CD4-positive, alpha-beta memory T cell (primary cell): ENCODE results near the gene TEKTIP1. TPM values are rescaled to one million over a fixed set of nuclear protein-coding genes. Genes with fewer than 3 reads are reported as not detected.

ENCODE experiments used
- CTCF ChIA-PET: fragments of 350-600 bp; sonication (Branson Sonifier 250); formaldehyde crosslinking; loops from one replicate; lab custom pipeline; 2021; ENCODE audit warnings: inconsistent platforms; ENCODE audit not compliant: partially characterized antibody; lab: Charles Lee
- POLR2A ChIA-PET: fragments of 350-600 bp; sonication (Branson Sonifier 250); formaldehyde crosslinking; loops from one replicate; lab custom pipeline; 2021; ENCODE audit not compliant: partially characterized antibody; lab: Charles Lee
- DNase-seq, 5 donors: peaks; one replicate each; pipeline versions ENCODE4 v3.0.0 to v3.0.0-alpha.2; 2020 to 2022; ENCODE audit warnings: mixed read lengths in 1 of 5
- H3K27ac ChIP-seq: one replicate; pipeline ENCODE4 v1.7.0; 2013; ENCODE audit warnings: low read depth, low read length
- H3K27me3 ChIP-seq: 2 replicates; pipeline ENCODE4 v1.7.0; 2013; ENCODE audit warnings: mild to moderate bottlenecking, low read length, moderate library complexity; ENCODE audit not compliant: insufficient read depth
- H3K36me3 ChIP-seq: 2 replicates; pipeline ENCODE4 v1.7.0; 2013; ENCODE audit warnings: mild to moderate bottlenecking, low read length, moderate library complexity; ENCODE audit not compliant: insufficient read depth
- H3K4me1 ChIP-seq: 2 replicates; pipeline ENCODE4 v1.7.0; 2013; ENCODE audit warnings: mild to moderate bottlenecking, low read length, moderate library complexity; ENCODE audit not compliant: insufficient read depth
- H3K4me3 ChIP-seq, 2 donors: one replicate each; pipeline ENCODE4 v1.7.0; 2013; ENCODE audit warnings: low read length in 2 of 2, mild to moderate bottlenecking in 1 of 2
- H3K9me3 ChIP-seq, 2 donors: one replicate each; pipeline ENCODE4 v1.7.0; 2013; ENCODE audit warnings: low read length in 2 of 2, control low read depth in 1 of 2; ENCODE audit not compliant: control insufficient read depth in 1 of 2
- H3K27ac Mint-ChIP-seq, 7 donors: one replicate each; pipeline ENCODE4 v1.8.0; 2020 to 2021; ENCODE audit warnings: mixed read lengths in 7 of 7, mild to moderate bottlenecking in 6 of 7, inconsistent platforms in 3 of 7, moderate library complexity in 3 of 7
- H3K27me3 Mint-ChIP-seq, 2 donors: one replicate each; pipeline ENCODE4 v1.8.0; 2020 to 2021; ENCODE audit warnings: mixed read lengths in 2 of 2
- H3K36me3 Mint-ChIP-seq, 2 donors: one replicate each; pipeline ENCODE4 v1.8.0; 2020 to 2021; ENCODE audit warnings: mixed read lengths in 2 of 2, inconsistent platforms in 1 of 2, mild to moderate bottlenecking in 1 of 2
- H3K4me1 Mint-ChIP-seq, 4 donors: one replicate each; pipeline ENCODE4 v1.8.0; 2020 to 2021; ENCODE audit warnings: mixed read lengths in 4 of 4, mild to moderate bottlenecking in 1 of 4
- H3K4me3 Mint-ChIP-seq, 8 donors: one replicate each; pipeline ENCODE4 v1.8.0; 2020 to 2021; ENCODE audit warnings: mixed read lengths in 8 of 8, mild to moderate bottlenecking in 7 of 8, moderate library complexity in 6 of 8, inconsistent platforms in 3 of 8
- H3K9me3 Mint-ChIP-seq, 8 donors: one replicate each; pipeline ENCODE4 v1.8.0; 2020 to 2021; ENCODE audit warnings: mixed read lengths in 8 of 8, mild to moderate bottlenecking in 5 of 8, inconsistent platforms in 3 of 8, moderate library complexity in 1 of 8
- intact Hi-C: fragments of 100-400 bp; cut with micrococcal nuclease; formaldehyde crosslinking; loops from one replicate; pipeline ENCODE4 v1.15.1; 2023
- polyA plus RNA-seq, 2 donors: library from polyadenylated mRNA; unstranded; fragments of 300-500 nt; fragmentation: Illumina TruSeq; gene quantifications; one replicate each; pipeline ENCODE4 v1.2.3, GENCODE V29; 2021
- total RNA-seq, 2 experiments: library from RNA; stranded (reverse); gene quantifications; one replicate each; pipeline ENCODE4 v1.2.3, GENCODE V29; 2021

TEKTIP1 gene
- total and polyA plus RNA-seq, 4 experiments from 2014 or later = 0.55 to 10.6 (median 8.1) TPM; not detected in 1

DNA sequence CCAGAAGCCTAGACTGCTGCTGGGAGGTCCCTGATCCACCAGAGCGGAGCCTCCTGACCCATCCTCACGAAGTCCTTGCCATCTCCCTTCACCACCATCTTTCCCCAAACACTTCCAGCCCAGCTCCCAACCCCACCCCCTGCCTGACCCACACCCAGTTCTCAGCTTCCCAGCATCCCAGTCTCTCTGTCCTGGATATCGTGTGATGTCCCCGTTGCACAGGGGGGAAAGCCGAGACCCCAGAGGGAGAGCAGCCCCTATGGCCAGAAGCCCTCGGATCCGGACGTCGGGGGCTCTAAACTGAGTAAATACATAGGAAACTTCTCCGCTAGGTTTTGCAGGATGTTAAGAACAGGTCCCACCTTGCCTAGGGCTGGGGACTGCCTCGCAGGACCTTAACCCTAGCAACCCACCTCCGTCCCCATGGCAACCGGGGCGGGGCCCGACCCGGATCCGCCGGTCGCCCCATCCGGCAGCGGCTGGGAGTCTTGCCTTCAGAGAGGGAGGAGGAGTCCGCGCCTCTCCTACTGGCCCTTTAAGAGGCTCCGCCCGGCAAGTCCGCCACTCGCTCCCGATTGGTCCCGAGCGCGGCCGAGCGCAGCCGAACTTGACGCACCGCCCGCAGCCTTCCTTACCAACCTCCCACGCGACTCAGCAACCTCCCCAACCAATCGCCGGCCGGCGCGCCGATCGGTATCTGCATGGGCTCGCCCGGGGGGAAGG lies 33.3 kb downstream of the TEKTIP1 start:
- intact Hi-C loops = loop anchor here (1.0 to 10.0 kb wide), 5 partner anchors 15 to 493 kb away; partner anchors contain the start of genes FZR1, MFSD12 and ZBTB7A
- Histone ChIP-seq H3K4me3 (peak overlapping the region; percentile 57 to 60), H3K27ac (peak overlapping the region; percentile 44), H3K9me3 (no peaks in the 10 kb centered on the region), H3K27me3 (no peaks in the 10 kb centered on the region), H3K36me3 (no peaks in the 10 kb centered on the region), H3K4me1 (peaks cover 15% of the 10 kb centered on the region)
- Mint-ChIP-seq H3K27ac (peak overlapping the region; percentile 33 to 92 (median 77)), H3K4me1 (peaks cover 5 to 23% (median 17%) of the 10 kb centered on the region in 4 donors), H3K36me3 (peaks cover 8 to 11% of the 10 kb centered on the region in 2 donors), H3K9me3 (no peaks in the 10 kb centered on the region), H3K4me3 (peak overlapping the region; percentile 75 to 86 (median 78)), H3K27me3 (no peaks in the 10 kb centered on the region)
- ChIA-PET POLR2A (interaction anchor here (5.8 kb wide), 1 partner anchor 15 kb away, joined by 54 read pairs; the partner anchor contains the start of gene MFSD12), CTCF (no interaction called here)
- peak; percentile 97 to 100 (median 98) for DNase-seq

DNA sequence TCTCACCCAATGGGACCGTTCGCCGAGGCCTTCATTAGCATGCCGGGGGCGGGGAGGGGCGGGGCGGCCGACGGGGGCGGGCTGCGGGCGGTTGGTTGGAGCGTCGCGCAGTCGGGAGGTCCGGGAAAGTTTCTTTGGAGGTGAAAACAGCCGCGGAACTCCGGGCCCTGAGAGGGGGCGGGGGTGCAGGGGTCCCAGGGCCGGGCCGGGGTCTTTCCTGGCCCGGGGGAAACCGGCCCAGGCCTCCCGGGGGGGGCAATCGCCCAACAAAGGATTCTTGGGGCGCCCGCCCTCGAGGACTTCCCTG lies 33.8 kb downstream of the TEKTIP1 start, which contains the start of gene HMG20B:
Gene HMG20B, plus strand, starts transcription at position 90 of the 307 bp plus-strand sequence. CDS start 366 bp downstream, outside the sequence.
- Histone ChIP-seq H3K9me3 (no peaks in the 10 kb centered on the region), H3K36me3 (no peaks in the 10 kb centered on the region), H3K27me3 (no peaks in the 10 kb centered on the region), H3K4me3 (peak within 1 kb of the TSS; percentile 57 to 68), H3K27ac (peak within 1 kb of the TSS; percentile 64), H3K4me1 (peaks cover 15% of the 10 kb centered on the region)
- no peaks in the 10 kb centered on the region for H3K9me3 Mint-ChIP-seq
- ChIA-PET POLR2A (interaction anchor here (2.4 to 5.8 kb wide), 2 partner anchors 16 to 26 kb away, joined by 6 to 54 read pairs; partner anchors contain the start of gene MFSD12), CTCF (no interaction called here)
- H3K27ac Mint-ChIP-seq = peak within 1 kb of the TSS; percentile 36 to 92 (median 77)
- H3K36me3 Mint-ChIP-seq = peaks cover 8 to 11% of the 10 kb centered on the region in 2 donors
- no peak for DNase-seq
- peak within 1 kb of the TSS; percentile 75 to 86 (median 80) for H3K4me3 Mint-ChIP-seq
- intact Hi-C loops = loop anchor here (1.0 to 10.0 kb wide), 5 partner anchors 16 to 492 kb away; partner anchors contain the start of genes FZR1, MFSD12 and ZBTB7A
- H3K4me1 Mint-ChIP-seq = peaks cover 5 to 23% (median 17%) of the 10 kb centered on the region in 4 donors
- H3K27me3 Mint-ChIP-seq = no peaks in the 10 kb centered on the region

DNA sequence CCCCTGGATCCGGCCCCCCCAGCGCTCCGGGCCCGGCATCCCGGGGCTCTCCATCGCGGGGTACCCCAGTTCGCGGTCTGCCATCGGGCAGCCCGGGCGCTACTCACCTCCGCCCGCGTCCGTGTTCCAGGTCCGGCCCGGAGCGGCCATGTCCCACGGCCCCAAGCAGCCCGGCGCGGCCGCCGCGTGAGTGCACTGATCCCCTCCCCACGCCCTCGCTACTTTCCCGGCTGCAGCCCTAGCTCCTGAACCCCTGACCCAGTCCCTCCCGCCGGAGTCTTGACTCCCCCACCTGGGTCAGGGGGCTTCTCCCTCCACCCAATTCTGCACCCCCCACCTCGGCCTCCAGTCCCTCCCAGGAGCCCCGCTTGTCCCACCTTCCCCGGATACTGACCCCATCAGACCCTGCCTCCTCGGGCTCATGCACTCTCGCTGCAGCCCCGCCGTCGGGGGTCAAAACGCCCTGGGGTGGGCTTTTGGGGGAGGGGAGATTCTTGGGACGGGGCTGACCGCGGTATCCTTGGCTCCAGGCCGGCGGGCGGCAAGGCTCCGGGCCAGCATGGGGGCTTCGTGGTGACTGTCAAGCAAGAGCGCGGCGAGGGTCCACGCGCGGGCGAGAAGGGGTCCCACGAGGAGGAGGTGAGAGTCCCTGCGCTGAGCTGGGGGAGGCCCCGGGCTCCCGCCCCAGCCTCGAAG lies 34.3 kb downstream of the TEKTIP1 start:
- Histone ChIP-seq H3K4me3 (peak overlapping the region in 1 of 2 donors; percentile 68), H3K4me1 (peaks cover 15% of the 10 kb centered on the region), H3K27ac (peak overlapping the region; percentile 64), H3K9me3 (no peaks in the 10 kb centered on the region), H3K27me3 (no peaks in the 10 kb centered on the region), H3K36me3 (no peaks in the 10 kb centered on the region)
- no peaks in the 10 kb centered on the region for H3K27me3 Mint-ChIP-seq
- intact Hi-C loops = loop anchor here (5.0 to 10.0 kb wide), 3 partner anchors 66 to 491 kb away; partner anchors contain the start of genes FZR1 and ZBTB7A
- H3K36me3 Mint-ChIP-seq = peaks cover 8 to 11% of the 10 kb centered on the region in 2 donors
- H3K9me3 Mint-ChIP-seq = no peaks in the 10 kb centered on the region
- POLR2A ChIA-PET = interaction anchor here (1.1 to 5.8 kb wide), 3 partner anchors 16 to 26 kb away, joined by 3 to 54 read pairs (median 6); partner anchors contain the start of gene MFSD12
- DNase-seq = no peak
- H3K4me1 Mint-ChIP-seq = peaks cover 5 to 23% (median 17%) of the 10 kb centered on the region in 4 donors
- H3K27ac Mint-ChIP-seq = peak overlapping the region in 3 of 7 donors; percentile 53 to 84 (median 76)
- H3K4me3 Mint-ChIP-seq = peak overlapping the region; percentile 72 to 83 (median 76)
- CTCF ChIA-PET = interaction anchor here (2.2 kb wide), 1 partner anchor 12 kb away, joined by 10 read pairs; the partner anchor contains the start of gene GIPC3

DNA sequence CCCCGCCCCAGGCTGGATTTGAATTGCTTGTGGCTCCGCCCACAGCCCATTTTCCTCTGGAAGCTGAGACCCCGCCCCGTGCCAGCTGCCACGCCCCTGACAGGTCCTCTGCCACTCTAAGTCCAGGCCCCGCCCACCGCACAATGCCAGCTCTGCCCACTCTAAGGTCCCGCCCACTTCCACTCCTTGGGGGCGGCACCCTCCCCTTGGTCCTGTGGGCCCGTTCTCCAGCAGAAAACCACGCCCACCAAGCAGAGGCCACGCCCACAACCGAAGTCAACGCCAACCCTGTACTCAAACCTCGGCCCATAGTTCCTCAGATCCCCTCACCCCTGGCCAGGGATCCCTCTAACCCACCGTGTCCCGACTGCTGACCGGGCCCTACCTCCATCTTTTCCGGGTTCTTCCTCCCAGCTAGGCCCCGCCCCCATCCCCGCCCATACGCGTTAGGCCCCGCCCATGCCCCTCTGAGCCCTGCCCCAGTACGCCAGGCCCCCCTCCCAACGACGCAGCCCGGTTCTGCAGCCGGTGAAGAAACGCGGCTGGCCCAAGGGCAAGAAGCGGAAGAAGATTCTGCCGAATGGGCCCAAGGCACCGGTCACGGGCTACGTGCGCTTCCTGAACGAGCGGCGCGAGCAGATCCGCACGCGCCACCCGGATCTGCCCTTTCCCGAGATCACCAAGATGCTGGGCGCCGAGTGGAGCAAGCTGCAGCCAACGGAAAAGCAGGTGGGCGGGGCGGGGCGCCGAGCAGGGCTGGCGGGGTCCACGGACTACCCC lies 35.1 kb downstream of the TEKTIP1 start:
- ChIA-PET POLR2A (interaction anchor here (1.1 to 5.8 kb wide), 3 partner anchors 17 to 27 kb away, joined by 3 to 54 read pairs (median 6); partner anchors contain the start of gene MFSD12), CTCF (interaction anchor here (1.4 to 2.2 kb wide), 2 partner anchors 11 to 18 kb away, joined by 3 to 10 read pairs; partner anchors contain the start of gene GIPC3)
- H3K36me3 ChIP-seq = no peaks in the 10 kb centered on the region
- peak overlapping the region in 6 of 7 donors; percentile 36 to 91 (median 71) for H3K27ac Mint-ChIP-seq
- H3K4me3 Mint-ChIP-seq = peak overlapping the region; percentile 72 to 83 (median 76)
- peak overlapping the region; percentile 64 for H3K27ac ChIP-seq
- peaks cover 5 to 23% (median 17%) of the 10 kb centered on the region in 4 donors for H3K4me1 Mint-ChIP-seq
- peak overlapping the region in 1 of 2 donors; percentile 68 for H3K4me3 ChIP-seq
- peaks cover 8 to 11% of the 10 kb centered on the region in 2 donors for H3K36me3 Mint-ChIP-seq
- no peaks in the 10 kb centered on the region for H3K27me3 Mint-ChIP-seq
- H3K9me3 Mint-ChIP-seq = no peaks in the 10 kb centered on the region
- no peaks in the 10 kb centered on the region for H3K9me3 ChIP-seq
- peak; percentile 67 to 88 (median 78) for DNase-seq
- H3K4me1 ChIP-seq = peaks cover 15% of the 10 kb centered on the region
- intact Hi-C loops = loop anchor here (5.0 to 10.0 kb wide), 3 partner anchors 67 to 491 kb away; partner anchors contain the start of genes FZR1 and ZBTB7A
- no peaks in the 10 kb centered on the region for H3K27me3 ChIP-seq

DNA sequence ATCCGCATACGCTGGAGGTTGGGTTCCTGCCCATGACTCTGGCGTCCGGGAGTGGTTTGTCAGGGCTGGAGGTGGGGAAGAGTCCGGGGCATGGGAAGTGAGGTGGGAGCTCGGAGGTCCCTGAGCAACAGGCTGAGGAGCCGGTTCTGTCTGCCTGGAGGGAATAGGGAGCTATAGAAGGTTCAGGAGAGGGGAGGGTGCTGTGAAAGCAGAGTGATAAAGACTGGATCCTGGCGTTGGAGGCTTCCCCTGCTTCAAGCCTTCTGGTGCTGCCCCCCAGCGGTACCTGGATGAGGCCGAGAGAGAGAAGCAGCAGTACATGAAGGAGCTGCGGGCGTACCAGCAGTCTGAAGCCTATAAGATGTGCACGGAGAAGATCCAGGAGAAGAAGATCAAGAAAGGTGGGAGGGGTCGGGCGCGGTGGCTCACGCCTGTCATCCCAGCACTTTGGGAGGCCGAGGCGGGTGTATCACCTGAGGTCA lies 36.3 kb downstream of the TEKTIP1 start:
- ChIA-PET CTCF (interaction anchor here (0.9 to 2.2 kb wide), 4 partner anchors 10 to 26 kb away, joined by 3 to 10 read pairs (median 4); partner anchors contain the start of genes GIPC3 and MFSD12), POLR2A (interaction anchor here (2.4 to 5.8 kb wide), 2 partner anchors 18 to 28 kb away, joined by 6 to 54 read pairs; partner anchors contain the start of gene MFSD12)
- Histone ChIP-seq H3K27me3 (no peaks in the 10 kb centered on the region), H3K4me3 (no peak overlapping the region), H3K4me1 (peaks cover 15% of the 10 kb centered on the region), H3K9me3 (no peaks in the 10 kb centered on the region), H3K36me3 (no peaks in the 10 kb centered on the region), H3K27ac (no peak overlapping the region)
- H3K9me3 Mint-ChIP-seq = no peaks in the 10 kb centered on the region
- no peaks in the 10 kb centered on the region for H3K27me3 Mint-ChIP-seq
- H3K27ac Mint-ChIP-seq = peak overlapping the region in 3 of 7 donors; percentile 41 to 76 (median 64)
- H3K4me3 Mint-ChIP-seq = peak overlapping the region in 7 of 8 donors; percentile 15 to 69 (median 35)
- peaks cover 5 to 23% (median 17%) of the 10 kb centered on the region in 4 donors for H3K4me1 Mint-ChIP-seq
- peaks cover 8 to 11% of the 10 kb centered on the region in 2 donors for H3K36me3 Mint-ChIP-seq
- intact Hi-C loops = loop anchor here (10.0 kb wide), 1 partner anchor 490 kb away; the partner anchor contains the start of gene ZBTB7A
- DNase-seq = peak in 2 of 5 donors; percentile 21 to 25
